Neuronal stem cell (in vitro differentiated cells): ENCODE results near the gene CAMK2N1.

Experiments used
- DNase-seq: peaks from one replicate; pipeline ENCODE4 v3.0.0-alpha.2; 2013; ENCODE audit warnings: low spot score
- H2AFZ ChIP-seq: one replicate; pipeline ENCODE4 v1.6.1; 2013; ENCODE audit warnings: mild to moderate bottlenecking, low read length, inconsistent platforms
- H2AK5ac ChIP-seq: 2 replicates; pipeline ENCODE4 v1.6.1; 2013; ENCODE audit warnings: low read depth, mild to moderate bottlenecking, inconsistent platforms, low read length, moderate library complexity, mixed read lengths
- H2BK120ac ChIP-seq: 2 replicates; pipeline ENCODE4 v1.6.1; 2013; ENCODE audit warnings: low read depth, mild to moderate bottlenecking, inconsistent platforms, low read length, moderate library complexity, mixed read lengths
- H2BK12ac ChIP-seq: one replicate; pipeline ENCODE4 v1.6.1; 2013; ENCODE audit warnings: low read length, inconsistent platforms
- H2BK15ac ChIP-seq: 2 replicates; pipeline ENCODE4 v1.6.1; 2013; ENCODE audit warnings: mild to moderate bottlenecking, low read length, inconsistent platforms, mixed read lengths
- H2BK5ac ChIP-seq: one replicate; pipeline ENCODE4 v1.6.1; 2013; ENCODE audit warnings: inconsistent platforms, mild to moderate bottlenecking, low read length, moderate library complexity
- H3K14ac ChIP-seq: one replicate; pipeline ENCODE4 v1.6.1; 2013; ENCODE audit warnings: low read length, inconsistent platforms
- H3K18ac ChIP-seq: 2 replicates; pipeline ENCODE4 v1.6.1; 2013; ENCODE audit warnings: low read length, inconsistent platforms
- H3K23ac ChIP-seq: 2 replicates; pipeline ENCODE4 v1.6.1; 2013; ENCODE audit warnings: low read depth, mild to moderate bottlenecking, mixed read lengths, low read length, inconsistent platforms; ENCODE audit not compliant: poor library complexity
- H3K27ac ChIP-seq: replicated peaks from 3 replicates; pipeline ENCODE4 v1.5.1; 2013; ENCODE audit warnings: low read length, inconsistent platforms
- H3K27me3 ChIP-seq, 3 experiments: 2 replicates each; pipeline ENCODE4 v1.6.1; 2013; ENCODE audit warnings: low read length in 3 of 3, mild to moderate bottlenecking in 2 of 3, inconsistent platforms in 1 of 3, low read depth in 1 of 3, mixed read lengths in 1 of 3, moderate library complexity in 1 of 3; ENCODE audit not compliant: control insufficient read depth in 3 of 3, insufficient read depth in 3 of 3
- H3K36me3 ChIP-seq, 2 donors: replicated peaks in 1 of 2; 2 replicates each; pipeline ENCODE4 v1.6.1; 2013; ENCODE audit warnings: low read length in 2 of 2; ENCODE audit not compliant: control insufficient read depth in 2 of 2, insufficient read depth in 2 of 2
- H3K4ac ChIP-seq: 2 replicates; pipeline ENCODE4 v1.6.1; 2013; ENCODE audit warnings: inconsistent platforms, mild to moderate bottlenecking, low read length, moderate library complexity
- H3K4me1 ChIP-seq, 2 donors: 1 replicate in 1 of 2; 2 replicates in 1 of 2; pipeline ENCODE4 v1.6.1; 2013; ENCODE audit warnings: low read length in 2 of 2, low read depth in 1 of 2; ENCODE audit not compliant: control insufficient read depth in 2 of 2, insufficient read depth in 1 of 2
- H3K4me2 ChIP-seq: one replicate; pipeline ENCODE4 v1.6.1; 2013; ENCODE audit warnings: mild to moderate bottlenecking, low read length, inconsistent platforms; ENCODE audit not compliant: insufficient read depth, poor library complexity, severe bottlenecking
- H3K4me3 ChIP-seq, 2 donors: 2 replicates each; pipeline ENCODE4 v1.5.1; 2013; ENCODE audit warnings: low read length in 2 of 2, mild to moderate bottlenecking in 2 of 2, inconsistent platforms in 1 of 2, moderate library complexity in 1 of 2
- H3K79me1 ChIP-seq: one replicate; pipeline ENCODE4 v1.6.1; 2013; ENCODE audit warnings: low read depth, mild to moderate bottlenecking, inconsistent platforms, low read length, moderate library complexity
- H3K9ac ChIP-seq: one replicate; pipeline ENCODE4 v1.6.1; 2013; ENCODE audit warnings: mild to moderate bottlenecking, low read depth, low read length, inconsistent platforms; ENCODE audit not compliant: poor library complexity
- H3K9me3 ChIP-seq, 2 donors: replicated peaks in 1 of 2; 2 replicates each; pipeline versions ENCODE3 to v1.6.1; 2013; ENCODE audit warnings: low read length in 2 of 2, mild to moderate bottlenecking in 2 of 2, inconsistent platforms in 1 of 2, low read depth in 1 of 2, mixed read lengths in 1 of 2, moderate library complexity in 1 of 2; ENCODE audit not compliant: control insufficient read depth in 2 of 2, insufficient read depth in 1 of 2
- H4K8ac ChIP-seq: one replicate; pipeline ENCODE4 v1.6.1; 2013; ENCODE audit warnings: low read depth, mild to moderate bottlenecking, inconsistent platforms, low read length, moderate library complexity
- H4K91ac ChIP-seq: one replicate; pipeline ENCODE4 v1.6.1; 2013; ENCODE audit warnings: low read length, low read depth, mild to moderate bottlenecking, inconsistent platforms; ENCODE audit not compliant: poor library complexity
- WGBS, 2 donors: extraction: QIAGEN DNeasy Blood & Tissue Kit; methylation state at CpG; one replicate each; pipeline ENCODE4 v1.1.7; 2013; ENCODE audit warnings: missing lambda C conversion rate in 2 of 2, mixed read lengths in 1 of 2; ENCODE audit not compliant: insufficient read length in 2 of 2, insufficient replicate concordance in 1 of 2; ENCODE audit errors: extremely low coverage in 2 of 2; 5-methylcytosine and 5-hydroxymethylcytosine counted together

CAMK2N1 gene

DNA sequence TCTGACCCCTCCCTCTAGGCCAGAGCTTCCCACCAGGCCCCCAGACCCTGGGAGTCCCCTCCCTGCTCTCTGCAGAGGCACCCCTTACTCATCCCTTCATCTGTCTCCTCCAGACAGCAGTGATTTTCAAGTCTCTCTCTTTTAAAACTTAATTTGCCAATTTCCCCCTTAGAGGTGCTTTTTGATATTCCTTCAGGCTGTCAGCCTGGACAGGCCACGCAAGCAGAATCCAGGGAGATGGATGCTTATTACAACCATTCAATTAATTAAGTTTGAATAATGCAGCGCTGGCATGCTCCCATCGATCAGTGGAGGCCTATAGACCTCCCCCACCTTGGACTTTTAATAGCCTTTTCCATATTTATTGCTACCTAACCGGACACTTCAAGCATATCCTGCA is 6.2 kb downstream of the CAMK2N1 start:
- no peak overlapping the region for H2BK5ac ChIP-seq
- H3K23ac ChIP-seq: no peak overlapping the region
- no peak overlapping the region for H2BK120ac ChIP-seq
- H3K4ac ChIP-seq: no peak overlapping the region
- no peak overlapping the region for H3K27ac ChIP-seq
- H3K4me3 ChIP-seq: no peak overlapping the region
- no peak overlapping the region for H3K14ac ChIP-seq
- H4K8ac ChIP-seq: no peak overlapping the region
- H2BK15ac ChIP-seq: no peak overlapping the region
- no peak for DNase-seq
- no peaks in the 10 kb centered on the region for H3K9me3 ChIP-seq
- WGBS, 2 donors: no CpG with 5 or more reads among the region's 4 CpGs
- no peak overlapping the region for H3K9ac ChIP-seq
- H3K18ac ChIP-seq: no peak overlapping the region
- H3K36me3 ChIP-seq: no peaks in the 10 kb centered on the region
- peaks cover 32 to 58% of the 10 kb centered on the region in 2 donors for H3K4me1 ChIP-seq
- H2AFZ ChIP-seq: no peak overlapping the region
- no peak overlapping the region for H2AK5ac ChIP-seq
- H3K4me2 ChIP-seq: no peak overlapping the region
- no peak overlapping the region for H2BK12ac ChIP-seq
- peaks cover 0 to 7% (median 6%) of the 10 kb centered on the region in 3 experiments for H3K27me3 ChIP-seq
- H3K79me1 ChIP-seq: peaks cover 6% of the 10 kb centered on the region
- no peak overlapping the region for H4K91ac ChIP-seq

- Histone ChIP-seq H3K27ac (no peak overlapping the region), H3K36me3 (no peaks in the 10 kb centered on the region), H2AK5ac (no peak overlapping the region), H3K9me3 (no peaks in the 10 kb centered on the region), H3K23ac (no peak overlapping the region), H3K4ac (no peak overlapping the region), H2BK120ac (no peak overlapping the region), H4K91ac (no peak overlapping the region), H3K4me3 (no peak overlapping the region), H4K8ac (no peak overlapping the region), H3K9ac (no peak overlapping the region), H3K4me2 (no peak overlapping the region), H2BK15ac (no peak overlapping the region), H3K18ac (no peak overlapping the region), H3K79me1 (no peaks in the 10 kb centered on the region), H3K27me3 (peaks cover 0 to 8% (median 3%) of the 10 kb centered on the region in 3 experiments), H2AFZ (no peak overlapping the region), H2BK12ac (no peak overlapping the region), H3K14ac (no peak overlapping the region), H3K4me1 (peaks cover 30 to 55% of the 10 kb centered on the region in 2 donors), H2BK5ac (no peak overlapping the region)
- WGBS, 2 donors: no CpG with 5 or more reads among the region's 5 CpGs
- DNase-seq: no peak
These were observed 7.9 kb downstream of the CAMK2N1 start for GRCh38 chr1:20478057-20478635.

DNA sequence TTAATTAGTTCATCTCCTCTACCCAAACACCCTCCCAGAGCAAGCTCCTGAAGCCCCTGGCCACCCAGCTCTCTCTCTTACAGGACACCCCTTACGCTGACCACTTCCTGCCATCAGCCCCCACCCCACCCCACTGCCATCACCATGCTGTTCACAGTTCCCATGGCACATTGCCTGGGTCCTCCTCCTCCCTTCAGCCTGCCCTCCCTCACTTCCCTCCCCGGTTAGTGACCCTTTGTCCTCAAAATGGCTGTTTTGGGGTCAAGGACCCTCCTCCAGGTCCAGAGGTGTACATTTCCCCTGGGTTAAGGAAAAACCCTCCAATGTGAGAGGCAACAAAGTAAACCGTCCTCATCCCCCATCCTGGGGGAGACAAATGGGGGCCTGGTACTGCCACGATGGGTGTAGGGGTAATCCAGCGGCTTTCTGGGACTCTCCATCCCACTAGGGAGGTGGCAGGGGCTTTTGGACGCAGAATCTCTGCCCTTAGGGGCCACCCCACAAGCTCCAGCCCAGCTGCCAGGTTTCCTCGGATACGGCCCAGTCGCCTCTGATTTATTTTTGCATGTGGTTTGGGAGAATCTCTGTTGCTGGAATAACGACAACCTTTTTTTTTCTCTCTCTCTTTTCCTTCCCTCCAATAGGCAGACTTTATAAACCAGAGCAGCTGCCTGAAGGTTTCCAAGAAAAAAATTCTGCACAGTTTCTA is 8.5 kb downstream of the CAMK2N1 start:
- H3K4me2 ChIP-seq: no peak overlapping the region
- H3K23ac ChIP-seq: no peak overlapping the region
- no peak overlapping the region for H4K8ac ChIP-seq
- H3K14ac ChIP-seq: no peak overlapping the region
- no peak overlapping the region for H2BK5ac ChIP-seq
- peak overlapping the region; percentile 58 for H3K4ac ChIP-seq
- no peaks in the 10 kb centered on the region for H3K79me1 ChIP-seq
- H3K4me3 ChIP-seq: no peak overlapping the region
- H3K4me1 ChIP-seq: peaks cover 32 to 54% of the 10 kb centered on the region in 2 donors
- no CpG with 5 or more reads among the region's 10 CpGs for WGBS, 2 donors
- no peak overlapping the region for H3K27ac ChIP-seq
- no peak overlapping the region for H2BK15ac ChIP-seq
- no peak overlapping the region for H2BK12ac ChIP-seq
- H2AFZ ChIP-seq: peak overlapping the region; percentile 37
- no peak overlapping the region for H3K18ac ChIP-seq
- H3K9me3 ChIP-seq: no peaks in the 10 kb centered on the region
- H2AK5ac ChIP-seq: peak overlapping the region; percentile 40
- H3K9ac ChIP-seq: no peak overlapping the region
- H2BK120ac ChIP-seq: no peak overlapping the region
- DNase-seq: no peak
- H3K36me3 ChIP-seq: no peaks in the 10 kb centered on the region
- no peak overlapping the region for H4K91ac ChIP-seq
- peaks cover 0 to 8% (median 3%) of the 10 kb centered on the region in 3 experiments for H3K27me3 ChIP-seq

DNA sequence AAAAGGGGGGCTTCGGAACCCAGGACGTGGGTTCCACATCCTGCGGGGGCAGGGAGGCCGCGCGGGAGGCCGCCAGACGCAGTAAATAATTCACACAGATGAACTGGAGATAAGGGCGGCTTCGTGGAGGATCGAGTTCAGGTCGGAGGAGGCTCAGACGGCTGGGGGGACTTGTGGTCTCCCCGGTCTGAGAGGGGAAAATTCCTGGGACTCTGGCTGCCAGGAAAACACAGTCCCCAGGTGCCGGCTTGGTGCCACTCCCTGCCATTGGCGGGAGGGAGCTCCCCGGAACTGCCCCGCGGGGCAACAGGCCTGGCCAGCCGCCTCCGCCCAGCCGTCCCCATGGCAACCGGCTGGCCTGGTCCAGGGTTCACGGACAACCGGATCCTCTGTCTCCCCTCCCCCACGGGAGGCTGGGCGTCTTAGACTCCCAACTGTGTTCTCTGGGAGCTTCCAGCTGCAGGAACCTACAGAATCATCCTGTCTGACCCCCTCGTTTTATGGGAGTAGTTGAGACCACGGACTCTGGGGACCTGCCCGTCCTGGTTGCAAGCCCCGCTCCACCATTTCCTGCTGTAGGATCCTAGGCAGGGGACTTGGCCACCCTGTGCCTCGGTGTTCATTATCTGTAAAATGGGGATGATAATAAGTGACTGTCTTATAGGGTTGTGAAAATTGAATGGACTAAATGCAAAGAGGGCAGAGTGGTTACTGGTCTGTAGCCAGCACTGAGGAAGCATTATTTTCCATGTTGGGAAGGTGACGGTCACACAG is 9.6 kb downstream of the CAMK2N1 start:
- H3K4me1 ChIP-seq: peaks cover 26 to 45% of the 10 kb centered on the region in 2 donors
- no peak overlapping the region for H2BK120ac ChIP-seq
- H3K4me2 ChIP-seq: peak overlapping the region; percentile 43
- peak overlapping the region; percentile 46 for H3K18ac ChIP-seq
- H4K91ac ChIP-seq: no peak overlapping the region
- no peak overlapping the region for H3K23ac ChIP-seq
- no peak overlapping the region for H2BK15ac ChIP-seq
- H3K14ac ChIP-seq: no peak overlapping the region
- H3K27me3 ChIP-seq: peaks cover 0 to 8% (median 3%) of the 10 kb centered on the region in 3 experiments
- no peak overlapping the region for H3K27ac ChIP-seq
- no peaks in the 10 kb centered on the region for H3K9me3 ChIP-seq
- no peak overlapping the region for H2BK5ac ChIP-seq
- H3K9ac ChIP-seq: no peak overlapping the region
- DNase-seq: no peak
- peak overlapping the region; percentile 81 for H2AFZ ChIP-seq
- no peak overlapping the region for H2BK12ac ChIP-seq
- no CpG with 5 or more reads among the region's 33 CpGs for WGBS, 2 donors
- no peak overlapping the region for H3K4ac ChIP-seq
- no peaks in the 10 kb centered on the region for H3K36me3 ChIP-seq
- H2AK5ac ChIP-seq: no peak overlapping the region
- H4K8ac ChIP-seq: no peak overlapping the region
- no peaks in the 10 kb centered on the region for H3K79me1 ChIP-seq
- no peak overlapping the region for H3K4me3 ChIP-seq
